Esophagus muscularis mucosa (tissue), 3 donors: Measurements from ENCODE around the gene ANO10.

ENCODE experiments used
- POLR2A ChIP-seq: fragments of 450-650 bp; IDR thresholded peaks from one replicate; pipeline ENCODE4 v1.6.1; 2017; ENCODE audit warnings: antibody characterized with exemption, moderate library complexity, mild to moderate bottlenecking, low read depth
- POLR2AphosphoS5 ChIP-seq, 2 donors: sonication (generic); formaldehyde crosslinking; IDR thresholded peaks; one replicate each; pipeline ENCODE4 v1.6.1; 2017; ENCODE audit warnings: antibody characterized with exemption in 2 of 2
- TF ChIP-seq, protein P1 (sequence below), 3 experiments: fragments of 200-600 bp in 2 of 3; fragments of 450-650 bp in 1 of 3; sonication (generic) in 2 of 3; IDR thresholded peaks; one replicate each; pipeline ENCODE4 v1.5.1; 2017 to 2019; ENCODE audit warnings: antibody characterized with exemption in 3 of 3, mild to moderate bottlenecking in 2 of 3, moderate library complexity in 1 of 3

DNA sequence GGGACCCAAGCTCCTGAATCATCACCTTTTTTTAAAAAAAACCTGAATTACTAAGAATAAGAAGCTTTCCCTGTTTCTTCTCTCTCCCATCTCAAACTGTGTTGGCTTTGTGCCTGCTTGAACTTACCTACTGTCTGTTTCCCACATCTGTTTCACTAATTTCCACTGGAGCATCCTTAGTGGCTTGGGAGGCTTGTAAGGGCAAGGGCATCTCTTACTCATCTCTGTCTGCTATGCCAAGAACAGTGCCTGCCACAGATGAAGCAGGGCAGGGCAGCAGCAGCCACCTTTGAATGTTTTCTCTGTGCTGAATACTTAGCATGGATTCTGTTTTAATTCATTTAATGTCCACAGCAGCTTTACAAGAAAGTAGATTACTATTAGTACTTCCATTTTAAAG is 293.2 kb downstream of the ANO10 start:
- no peak for TF ChIP-seq POLR2A
- TF ChIP-seq, protein P1, sequence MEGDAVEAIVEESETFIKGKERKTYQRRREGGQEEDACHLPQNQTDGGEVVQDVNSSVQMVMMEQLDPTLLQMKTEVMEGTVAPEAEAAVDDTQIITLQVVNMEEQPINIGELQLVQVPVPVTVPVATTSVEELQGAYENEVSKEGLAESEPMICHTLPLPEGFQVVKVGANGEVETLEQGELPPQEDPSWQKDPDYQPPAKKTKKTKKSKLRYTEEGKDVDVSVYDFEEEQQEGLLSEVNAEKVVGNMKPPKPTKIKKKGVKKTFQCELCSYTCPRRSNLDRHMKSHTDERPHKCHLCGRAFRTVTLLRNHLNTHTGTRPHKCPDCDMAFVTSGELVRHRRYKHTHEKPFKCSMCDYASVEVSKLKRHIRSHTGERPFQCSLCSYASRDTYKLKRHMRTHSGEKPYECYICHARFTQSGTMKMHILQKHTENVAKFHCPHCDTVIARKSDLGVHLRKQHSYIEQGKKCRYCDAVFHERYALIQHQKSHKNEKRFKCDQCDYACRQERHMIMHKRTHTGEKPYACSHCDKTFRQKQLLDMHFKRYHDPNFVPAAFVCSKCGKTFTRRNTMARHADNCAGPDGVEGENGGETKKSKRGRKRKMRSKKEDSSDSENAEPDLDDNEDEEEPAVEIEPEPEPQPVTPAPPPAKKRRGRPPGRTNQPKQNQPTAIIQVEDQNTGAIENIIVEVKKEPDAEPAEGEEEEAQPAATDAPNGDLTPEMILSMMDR (IDR thresholded peaks at IDR 0.05) = no peak
- TF ChIP-seq POLR2AphosphoS5 (IDR thresholded peaks at IDR 0.05) = no peak
